Measurements from ENCODE around the gene RAMP1.

Gene RAMP1

DNA sequence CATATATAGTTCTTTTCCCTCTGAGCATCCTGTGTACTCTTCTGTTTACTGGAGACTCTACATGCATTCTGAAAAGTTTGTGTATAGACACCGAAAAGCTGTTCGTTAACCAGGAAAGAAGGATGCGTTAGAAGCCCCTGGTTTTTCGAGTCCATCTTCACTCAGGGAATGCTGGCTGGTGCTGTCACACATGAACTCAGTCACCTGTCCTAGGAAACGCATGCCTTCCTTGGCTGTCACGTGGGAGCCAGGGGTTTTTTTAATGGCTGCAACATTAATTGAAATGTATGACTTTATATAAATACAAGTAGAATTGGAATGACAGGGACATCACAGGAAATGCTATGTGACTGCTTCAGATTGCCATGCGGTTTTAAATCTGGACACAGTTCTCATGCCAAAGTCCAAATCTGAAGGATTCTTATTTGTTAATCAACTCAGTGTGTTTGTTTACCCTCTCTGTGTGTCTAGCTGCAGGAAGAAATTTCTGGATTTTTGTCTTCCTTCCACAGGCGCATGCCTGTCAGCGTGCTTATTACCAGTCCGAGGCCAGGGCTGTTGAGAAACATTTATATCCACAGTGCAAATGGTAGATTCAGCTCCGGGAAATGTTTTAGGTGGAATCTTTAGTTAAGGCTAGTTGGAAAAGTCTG is 2.6 kb downstream of the RAMP1 start:
- Histone ChIP-seq H3K27me3 (ENCODE audit: insufficient read depth, poor library complexity, severe bottlenecking) (no peaks in the 10 kb centered on the region), H3K4me3 (ENCODE audit: severe bottlenecking) (no peak overlapping the region)

GRCh38 chr2:237862528-237862895 is 3.1 kb downstream of the RAMP1 start:
- no peaks in the 10 kb centered on the region for H3K9me3 ChIP-seq (ENCODE audit: severe bottlenecking)
- H3K36me3 ChIP-seq (ENCODE audit: low read depth), result no peaks in the 10 kb centered on the region
- H3K4me1 ChIP-seq (ENCODE audit: insufficient read depth, poor library complexity, severe bottlenecking), result peaks cover 24% of the 10 kb centered on the region
- TF ChIP-seq, protein P1, sequence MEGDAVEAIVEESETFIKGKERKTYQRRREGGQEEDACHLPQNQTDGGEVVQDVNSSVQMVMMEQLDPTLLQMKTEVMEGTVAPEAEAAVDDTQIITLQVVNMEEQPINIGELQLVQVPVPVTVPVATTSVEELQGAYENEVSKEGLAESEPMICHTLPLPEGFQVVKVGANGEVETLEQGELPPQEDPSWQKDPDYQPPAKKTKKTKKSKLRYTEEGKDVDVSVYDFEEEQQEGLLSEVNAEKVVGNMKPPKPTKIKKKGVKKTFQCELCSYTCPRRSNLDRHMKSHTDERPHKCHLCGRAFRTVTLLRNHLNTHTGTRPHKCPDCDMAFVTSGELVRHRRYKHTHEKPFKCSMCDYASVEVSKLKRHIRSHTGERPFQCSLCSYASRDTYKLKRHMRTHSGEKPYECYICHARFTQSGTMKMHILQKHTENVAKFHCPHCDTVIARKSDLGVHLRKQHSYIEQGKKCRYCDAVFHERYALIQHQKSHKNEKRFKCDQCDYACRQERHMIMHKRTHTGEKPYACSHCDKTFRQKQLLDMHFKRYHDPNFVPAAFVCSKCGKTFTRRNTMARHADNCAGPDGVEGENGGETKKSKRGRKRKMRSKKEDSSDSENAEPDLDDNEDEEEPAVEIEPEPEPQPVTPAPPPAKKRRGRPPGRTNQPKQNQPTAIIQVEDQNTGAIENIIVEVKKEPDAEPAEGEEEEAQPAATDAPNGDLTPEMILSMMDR (IDR thresholded peaks at IDR 0.05; ENCODE audit: poor library complexity, severe bottlenecking), result no peak
- no peaks in the 10 kb centered on the region for H3K27me3 ChIP-seq (ENCODE audit: insufficient read depth, poor library complexity, severe bottlenecking)
- no peak overlapping the region for H3K4me3 ChIP-seq (ENCODE audit: severe bottlenecking)
- H3K27ac ChIP-seq (ENCODE audit: poor library complexity, severe bottlenecking), result no peak overlapping the region
- ATAC-seq (ENCODE audit: low read depth) (no peak), DNase-seq (ENCODE audit: low spot score) (no peak)

More for the DNA sequence above, 2.6 kb downstream of the RAMP1 start:
- peaks cover 24% of the 10 kb centered on the region for H3K4me1 ChIP-seq (ENCODE audit: insufficient read depth, poor library complexity, severe bottlenecking)
- ATAC-seq (ENCODE audit: low read depth) (no peak), DNase-seq (ENCODE audit: low spot score) (no peak)
- TF ChIP-seq, protein P1 (IDR thresholded peaks at IDR 0.05; ENCODE audit: poor library complexity, severe bottlenecking), result no peak
- no peak overlapping the region for H3K27ac ChIP-seq (ENCODE audit: poor library complexity, severe bottlenecking)
- H3K36me3 ChIP-seq (ENCODE audit: low read depth), result no peaks in the 10 kb centered on the region
- H3K9me3 ChIP-seq (ENCODE audit: severe bottlenecking), result no peaks in the 10 kb centered on the region

GRCh38 chr2:237863102-237863511 is 3.7 kb downstream of the RAMP1 start:
- Histone ChIP-seq H3K4me3 (ENCODE audit: severe bottlenecking) (no peak overlapping the region), H3K4me1 (ENCODE audit: insufficient read depth, poor library complexity, severe bottlenecking) (peaks cover 24% of the 10 kb centered on the region), H3K27me3 (ENCODE audit: insufficient read depth, poor library complexity, severe bottlenecking) (no peaks in the 10 kb centered on the region), H3K9me3 (ENCODE audit: severe bottlenecking) (no peaks in the 10 kb centered on the region), H3K36me3 (ENCODE audit: low read depth) (no peaks in the 10 kb centered on the region), H3K27ac (ENCODE audit: poor library complexity, severe bottlenecking) (no peak overlapping the region)
- no peak for DNase-seq (ENCODE audit: low spot score)
- TF ChIP-seq, protein P1 (IDR thresholded peaks at IDR 0.05; ENCODE audit: poor library complexity, severe bottlenecking), result no peak
- ATAC-seq (ENCODE audit: low read depth), result no peak

DNA sequence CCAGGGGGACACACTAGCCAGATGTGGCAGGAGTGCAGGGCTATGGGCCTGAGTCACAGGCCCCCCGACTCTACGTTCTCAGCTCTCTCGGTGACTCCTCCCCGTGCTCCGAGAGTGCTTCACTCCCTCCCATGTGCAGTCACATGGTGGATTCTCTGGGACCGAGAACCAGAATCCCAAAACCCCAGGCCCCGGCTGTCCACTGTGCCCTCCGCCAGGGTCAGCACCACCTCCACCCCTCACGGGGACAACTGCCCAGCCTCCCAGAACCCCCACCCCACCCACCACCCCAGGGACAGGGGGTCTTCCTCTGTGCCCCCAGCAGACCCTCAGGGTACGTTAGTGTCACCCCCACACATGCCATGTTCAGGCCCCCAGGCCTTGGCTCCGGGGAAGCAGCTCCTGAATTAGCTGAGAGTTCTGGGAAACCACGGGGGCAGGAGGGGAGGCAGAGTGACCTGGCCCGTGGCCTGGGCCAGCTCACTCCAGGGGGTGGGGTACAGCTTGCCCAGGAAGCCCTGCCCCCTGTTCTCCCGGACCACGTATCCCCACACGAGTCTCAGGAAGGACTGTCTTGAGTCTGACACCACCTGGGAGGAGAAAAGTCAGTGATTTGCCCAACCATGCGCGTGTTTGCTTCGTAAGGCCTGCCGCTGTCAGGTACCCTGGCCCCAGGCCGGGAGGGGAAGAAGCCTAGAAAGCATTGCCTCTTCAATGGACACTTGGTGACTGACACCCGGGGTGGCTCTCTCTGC is 4.4 kb downstream of the RAMP1 start:
- H3K9me3 ChIP-seq (ENCODE audit: severe bottlenecking), result no peaks in the 10 kb centered on the region
- H3K27ac ChIP-seq (ENCODE audit: poor library complexity, severe bottlenecking), result peak overlapping the region; percentile 90
- H3K36me3 ChIP-seq (ENCODE audit: low read depth), result no peaks in the 10 kb centered on the region
- DNase-seq (ENCODE audit: low spot score) (no peak), ATAC-seq (ENCODE audit: low read depth) (no peak)
- peaks cover 24% of the 10 kb centered on the region for H3K4me1 ChIP-seq (ENCODE audit: insufficient read depth, poor library complexity, severe bottlenecking)
- H3K4me3 ChIP-seq (ENCODE audit: severe bottlenecking), result no peak overlapping the region
- TF ChIP-seq, protein P1 (IDR thresholded peaks at IDR 0.05; ENCODE audit: poor library complexity, severe bottlenecking), result no peak
- no peaks in the 10 kb centered on the region for H3K27me3 ChIP-seq (ENCODE audit: insufficient read depth, poor library complexity, severe bottlenecking)
